Left forelimb (tissue), 1 donor: Measurements from ENCODE around the gene RFX8.

Experiments
- DNase-seq: peaks from one replicate; pipeline ENCODE4 v3.0.0-alpha.2; 2018; ENCODE audit warnings: low spot score

RFX8 gene

GRCh38 chr2:101410114-101410513 is 64.8 kb downstream of the RFX8 start:
- no peak for DNase-seq

GRCh38 chr2:101409699-101410098 is 65.2 kb downstream of the RFX8 start:
- DNase-seq: no peak

- no peak for DNase-seq
These were observed 66.0 kb downstream of the RFX8 start for GRCh38 chr2:101408925-101409324.

- DNase-seq: no peak
These were observed 69.5 kb downstream of the RFX8 start for GRCh38 chr2:101405351-101405899.

- DNase-seq: no peak
These were observed 71.2 kb downstream of the RFX8 start for GRCh38 chr2:101403745-101404144.

GRCh38 chr2:101402630-101403029 is 72.3 kb downstream of the RFX8 start:
- no peak for DNase-seq

GRCh38 chr2:101401906-101402305 is 73.0 kb downstream of the RFX8 start:
- no peak for DNase-seq

GRCh38 chr2:101401326-101401665 is 73.6 kb downstream of the RFX8 start:
- DNase-seq: no peak

GRCh38 chr2:101400506-101401325 is 74.2 kb downstream of the RFX8 start:
- DNase-seq: no peak

- no peak for DNase-seq
These were observed 74.9 kb downstream of the RFX8 start for GRCh38 chr2:101400048-101400447.

- DNase-seq: no peak
These were observed 75.7 kb downstream of the RFX8 start for GRCh38 chr2:101399021-101399799.

- DNase-seq: no peak
These were observed 76.6 kb downstream of the RFX8 start for GRCh38 chr2:101398116-101398821.

- DNase-seq: no peak
These were observed 78.6 kb downstream of the RFX8 start for GRCh38 chr2:101396316-101396717.

- DNase-seq: no peak
These were observed 79.2 kb downstream of the RFX8 start for GRCh38 chr2:101395545-101396315.

GRCh38 chr2:101388232-101388631 is 86.7 kb downstream of the RFX8 start:
- DNase-seq: no peak

GRCh38 chr2:101387151-101387834 is 87.6 kb downstream of the RFX8 start, which contains the start of gene CREG2:
Gene CREG2 (minus strand): TSS chr2:101387503. CDS start chr2:101387457, 46 bp downstream.
- peak; percentile 74 for DNase-seq

GRCh38 chr2:101386599-101387150 is 88.2 kb downstream of the RFX8 start:
- DNase-seq: no peak

GRCh38 chr2:101383016-101383541 is 91.8 kb downstream of the RFX8 start:
- no peak for DNase-seq

GRCh38 chr2:101382442-101382841 is 92.5 kb downstream of the RFX8 start:
- DNase-seq: no peak

GRCh38 chr2:101380376-101380775 is 94.5 kb downstream of the RFX8 start:
- no peak for DNase-seq
